Epithelial cell of proximal tubule (primary cell): ENCODE data around the gene RALBP1. TPM values are rescaled to one million over a fixed set of nuclear protein-coding genes. Genes with fewer than 3 reads are reported as not detected.

Experiments used
- DNase-seq: peaks from one replicate; pipeline ENCODE4 v3.0.0-alpha.2; 2011; ENCODE audit warnings: low read depth
- H3K4me3 ChIP-seq: 2 replicates; pipeline ENCODE4 v1.5.1; 2011; ENCODE audit warnings: low read depth, mild to moderate bottlenecking, low read length
- total RNA-seq: library from RNA; depleted of rRNA; stranded (reverse); fragments of >200 nt; gene quantifications from 2 replicates; pipeline ENCODE4 v1.2.3, GENCODE V29; 2015
- TF ChIP-seq, protein P1 (sequence below): conservative IDR thresholded peaks from 2 replicates; pipeline ENCODE4 v1.5.1; 2012; ENCODE audit warnings: low read depth, mild to moderate bottlenecking, low read length

RALBP1 gene
- total RNA-seq, 1 donor from 2014 or later = 57.5 TPM

DNA sequence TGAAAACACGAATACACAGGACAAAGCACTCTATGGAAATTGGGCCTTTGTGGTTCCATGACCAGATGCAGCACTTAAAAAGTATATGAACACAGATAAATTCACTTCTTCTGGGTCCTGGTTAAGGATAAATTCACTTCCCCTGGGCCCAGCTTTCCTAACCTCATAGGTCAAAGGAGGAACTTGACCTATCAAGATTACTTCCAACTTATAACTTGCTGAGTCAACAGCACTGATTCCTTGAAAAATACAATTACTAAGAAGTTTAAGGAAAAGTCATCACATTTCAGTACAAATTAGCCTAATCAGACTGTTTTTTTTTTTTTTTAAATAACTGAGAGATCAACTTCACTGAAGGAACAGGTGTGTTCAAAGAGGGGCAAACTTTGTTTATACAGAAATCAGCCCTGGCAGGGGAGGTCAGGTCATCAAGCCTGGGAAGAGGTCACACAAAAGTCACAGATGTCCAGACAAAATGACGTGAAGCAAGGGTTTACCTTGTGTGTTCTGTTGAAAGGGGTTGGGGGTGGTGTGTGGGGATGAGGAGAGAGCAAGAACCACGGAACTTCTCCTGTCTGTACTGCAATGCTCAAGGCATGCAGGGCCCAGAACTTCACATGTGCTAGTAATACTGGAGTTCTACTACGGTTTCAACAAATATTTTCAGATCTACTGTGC, 83.2 kb downstream of the RALBP1 start:
- DNase-seq = no peak
- no peak overlapping the region for H3K4me3 ChIP-seq
- TF ChIP-seq, protein P1, sequence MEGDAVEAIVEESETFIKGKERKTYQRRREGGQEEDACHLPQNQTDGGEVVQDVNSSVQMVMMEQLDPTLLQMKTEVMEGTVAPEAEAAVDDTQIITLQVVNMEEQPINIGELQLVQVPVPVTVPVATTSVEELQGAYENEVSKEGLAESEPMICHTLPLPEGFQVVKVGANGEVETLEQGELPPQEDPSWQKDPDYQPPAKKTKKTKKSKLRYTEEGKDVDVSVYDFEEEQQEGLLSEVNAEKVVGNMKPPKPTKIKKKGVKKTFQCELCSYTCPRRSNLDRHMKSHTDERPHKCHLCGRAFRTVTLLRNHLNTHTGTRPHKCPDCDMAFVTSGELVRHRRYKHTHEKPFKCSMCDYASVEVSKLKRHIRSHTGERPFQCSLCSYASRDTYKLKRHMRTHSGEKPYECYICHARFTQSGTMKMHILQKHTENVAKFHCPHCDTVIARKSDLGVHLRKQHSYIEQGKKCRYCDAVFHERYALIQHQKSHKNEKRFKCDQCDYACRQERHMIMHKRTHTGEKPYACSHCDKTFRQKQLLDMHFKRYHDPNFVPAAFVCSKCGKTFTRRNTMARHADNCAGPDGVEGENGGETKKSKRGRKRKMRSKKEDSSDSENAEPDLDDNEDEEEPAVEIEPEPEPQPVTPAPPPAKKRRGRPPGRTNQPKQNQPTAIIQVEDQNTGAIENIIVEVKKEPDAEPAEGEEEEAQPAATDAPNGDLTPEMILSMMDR = no peak

DNA sequence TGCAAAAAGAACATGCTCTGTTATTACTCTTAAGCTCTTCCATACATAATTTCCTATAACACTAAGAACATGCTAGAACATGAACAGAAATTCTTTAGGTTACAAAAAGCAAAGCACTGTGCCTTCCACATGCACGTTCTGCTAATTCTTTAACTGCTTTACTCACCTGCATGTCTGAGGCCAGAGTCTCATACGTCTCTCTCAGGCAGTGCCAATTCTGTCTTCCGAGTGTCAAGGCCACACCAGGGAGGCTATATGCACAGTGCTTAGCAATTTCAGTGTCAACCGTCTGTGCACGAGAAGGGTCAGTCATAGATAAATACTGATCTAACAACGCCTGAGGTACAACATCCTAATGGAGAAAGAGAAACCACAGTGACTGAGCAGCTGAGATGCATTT, 83.9 kb downstream of the RALBP1 start:
- DNase-seq = no peak
- no peak overlapping the region for H3K4me3 ChIP-seq
- TF ChIP-seq, protein P1 = no peak

DNA sequence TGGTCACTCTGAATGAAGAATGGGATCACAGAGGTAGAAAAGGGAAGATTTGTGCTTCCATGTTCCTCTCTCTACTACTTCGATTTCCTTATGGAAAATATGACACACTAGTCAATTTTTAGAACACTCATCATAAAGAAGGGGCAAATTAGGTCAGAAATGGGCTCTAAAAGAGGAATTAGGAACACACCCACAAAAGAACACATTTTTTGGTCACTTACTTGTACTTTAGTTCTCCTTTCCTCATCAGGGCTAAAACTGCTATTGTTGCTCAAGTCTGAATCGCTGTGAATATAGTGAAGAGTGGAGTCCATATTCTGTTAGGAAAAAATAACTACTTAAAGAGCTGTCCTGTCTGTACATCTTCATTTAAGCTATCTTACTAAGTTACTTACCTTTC, 86.4 kb downstream of the RALBP1 start:
- H3K4me3 ChIP-seq = no peak overlapping the region
- DNase-seq = no peak
- TF ChIP-seq, protein P1 = no peak

DNA sequence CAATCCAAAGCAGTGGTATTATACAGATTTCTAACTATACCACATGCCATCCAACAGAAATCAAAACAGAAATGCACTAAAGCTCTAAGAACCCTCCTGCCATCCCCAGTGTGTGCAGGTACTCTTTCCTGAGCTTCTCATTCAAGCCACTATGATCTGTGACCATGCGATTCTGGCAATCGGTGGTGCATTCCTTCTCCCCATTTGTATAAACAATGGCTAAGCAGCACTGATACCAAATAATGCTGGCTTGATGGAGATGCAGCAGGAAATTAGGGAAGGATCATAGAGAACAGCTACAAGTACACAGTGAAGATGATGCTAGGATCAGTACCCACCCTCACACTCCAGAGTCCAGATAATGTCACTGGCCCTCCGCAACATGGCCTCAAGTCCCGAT, 87.3 kb downstream of the RALBP1 start:
- no peak for DNase-seq
- no peak overlapping the region for H3K4me3 ChIP-seq
- TF ChIP-seq, protein P1 = no peak

DNA sequence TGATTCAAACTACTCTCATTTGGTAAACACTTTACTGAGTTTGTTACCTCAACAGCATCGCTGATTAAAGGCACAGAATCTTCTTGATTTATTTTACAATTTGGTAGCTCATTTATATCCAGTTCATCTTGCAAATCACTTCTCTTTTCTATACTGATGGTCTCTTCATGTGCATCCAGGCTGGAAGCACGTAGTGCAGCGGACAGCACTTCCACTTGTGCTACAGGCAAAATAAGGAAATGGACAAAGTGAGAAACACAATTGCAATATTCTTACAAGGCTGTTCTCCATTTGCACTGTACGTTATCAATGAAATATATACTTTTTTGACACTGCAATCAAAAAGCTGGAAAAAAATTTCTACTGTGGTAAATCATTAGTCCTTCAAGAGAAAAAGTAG, 88.0 kb downstream of the RALBP1 start:
- no peak overlapping the region for H3K4me3 ChIP-seq
- TF ChIP-seq, protein P1 = no peak
- no peak for DNase-seq

DNA sequence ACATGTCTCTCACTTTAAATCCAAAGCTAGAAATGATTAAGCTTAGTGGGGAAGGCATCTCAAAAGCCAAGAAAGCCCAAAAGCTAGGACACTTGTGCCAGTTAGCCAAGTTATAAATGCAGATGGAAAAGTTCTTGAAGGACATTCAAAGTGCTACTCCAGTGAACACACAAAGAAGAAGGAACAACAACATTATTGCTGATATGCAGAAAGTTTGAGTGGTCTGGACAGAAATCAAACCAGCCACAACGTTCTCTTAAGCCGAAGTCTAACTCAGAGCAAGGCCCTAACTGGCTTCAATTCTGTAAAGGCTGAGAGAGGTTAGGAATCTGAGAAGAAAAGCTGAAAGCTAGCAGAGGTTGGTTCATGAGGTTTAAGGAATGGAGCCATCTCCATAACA, 90.1 kb downstream of the RALBP1 start:
- no peak for DNase-seq
- H3K4me3 ChIP-seq = no peak overlapping the region
- TF ChIP-seq, protein P1 = no peak

DNA sequence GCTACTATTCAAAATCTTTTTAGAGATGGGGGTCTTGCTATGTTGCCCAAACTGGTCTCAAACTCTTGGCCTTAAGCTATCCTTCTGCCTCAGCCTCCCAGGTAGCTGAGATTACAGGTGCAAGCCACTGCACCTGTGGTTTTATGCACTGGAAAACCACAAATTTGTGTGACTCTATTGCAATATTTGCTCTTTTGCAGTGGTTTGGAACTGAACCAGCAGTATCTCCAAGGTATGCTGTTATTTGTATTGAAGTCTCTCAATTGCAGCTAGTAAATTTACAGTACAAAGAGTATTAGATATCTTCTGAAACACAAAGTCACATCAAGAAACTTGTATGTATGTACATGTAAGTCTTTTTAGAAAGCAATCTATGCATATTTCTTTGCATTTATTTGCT, 92.9 kb downstream of the RALBP1 start:
- no peak for DNase-seq
- TF ChIP-seq, protein P1 = no peak
- no peak overlapping the region for H3K4me3 ChIP-seq
